Transverse colon (tissue), 4 donors: ENCODE data around the gene ZNF365. TPM values are rescaled to one million over a fixed set of nuclear protein-coding genes. Genes with fewer than 3 reads are reported as not detected.

Experiments used
- DNase-seq: peaks from one replicate; pipeline ENCODE4 v3.0.0-alpha.2; 2019
- H3K27ac ChIP-seq, 4 donors: fragments of 200-600 bp; sonication (generic); 2 replicates each; pipeline ENCODE4 v1.5.1; 2016 to 2018; ENCODE audit warnings: inconsistent platforms in 4 of 4
- H3K27me3 ChIP-seq: fragments of 200-600 bp; sonication (generic); 2 replicates; pipeline ENCODE4 v1.5.1; 2017; ENCODE audit warnings: inconsistent platforms
- H3K36me3 ChIP-seq, 4 donors: fragments of 200-600 bp; sonication (generic); 2 replicates each; pipeline ENCODE4 v1.5.1; 2017 to 2019; ENCODE audit warnings: inconsistent platforms in 4 of 4
- H3K4me1 ChIP-seq, 4 donors: fragments of 200-600 bp; sonication (generic); 2 replicates each; pipeline ENCODE4 v1.5.1; 2017 to 2020; ENCODE audit warnings: inconsistent platforms in 4 of 4
- H3K4me3 ChIP-seq, 4 donors: fragments of 200-600 bp; sonication (generic); 1 replicate in 1 of 4; 2 replicates in 3 of 4; pipeline versions ENCODE4 v1.5.1 to v1.6.1; 2017 to 2019; ENCODE audit warnings: inconsistent platforms in 4 of 4
- H3K9me3 ChIP-seq, 2 donors: fragments of 200-600 bp; sonication (generic); 2 replicates each; pipeline ENCODE4 v1.5.1; 2017 to 2019; ENCODE audit warnings: inconsistent platforms in 2 of 2
- CTCF ChIP-seq, 5 experiments: fragments of 200-600 bp in 3 of 5; fragments of 450-650 bp in 2 of 5; sonication (generic) in 3 of 5; IDR thresholded peaks; 1 replicate in 2 of 5; 2 replicates in 3 of 5; pipeline ENCODE4 v1.5.1; 2016 to 2017; ENCODE audit warnings: antibody characterized with exemption in 5 of 5, inconsistent platforms in 3 of 5, mild to moderate bottlenecking in 2 of 5, moderate library complexity in 1 of 5
- EP300 ChIP-seq: sonication (generic); formaldehyde crosslinking; IDR thresholded peaks from one replicate; pipeline ENCODE4 v1.6.1; 2017; ENCODE audit warnings: antibody characterized with exemption, low read depth
- POLR2A ChIP-seq: fragments of 450-650 bp; IDR thresholded peaks from one replicate; pipeline ENCODE4 v1.6.1; 2016; ENCODE audit warnings: antibody characterized with exemption, mild to moderate bottlenecking, moderate library complexity
- POLR2AphosphoS5 ChIP-seq, 3 donors: sonication (generic); formaldehyde crosslinking; IDR thresholded peaks; one replicate each; pipeline ENCODE4 v1.6.1; 2016; ENCODE audit warnings: antibody characterized with exemption in 3 of 3
- WGBS, 2 donors: methylation state at CpG; one replicate each; pipeline ENCODE4 v1.1.5; 2018; ENCODE audit warnings: low coverage in 1 of 2; 5-methylcytosine and 5-hydroxymethylcytosine counted together
- in situ Hi-C, 4 donors: fragments of 200-750 bp; cut with MboI; loops; one replicate each; pipeline versions ENCODE4 v1.15.0 to v1.15.1; 2017; ENCODE audit warnings: low sequenced_read_pairs in 3 of 4, low pct_ligation_motif_present in 1 of 4, low pct_unique_long_range_greater_than_20kb in 1 of 4
- intact Hi-C: fragments of 100-400 bp; cut with DNase I; formaldehyde crosslinking; loops from one replicate; pipeline ENCODE4 v1.15.1; 2023; ENCODE audit warnings: low total_unique reads
- total RNA-seq, 4 donors: library from RNA; depleted of rRNA; stranded (reverse); fragments of >200 nt; gene quantifications; one replicate each; pipeline ENCODE4 v1.1.0, GENCODE V29; 2016

The ZNF365 gene
- total RNA-seq, 4 donors from 2014 or later = not detected

GRCh38 chr10:62433901-62434300 lies 59.7 kb downstream of the ZNF365 start:
- no peaks in the 10 kb centered on the region for H3K27me3 ChIP-seq
- no peak for TF ChIP-seq EP300
- TF ChIP-seq CTCF (IDR thresholded peaks at IDR 0.05) = no peak
- no peak for TF ChIP-seq POLR2A
- no peak for TF ChIP-seq POLR2AphosphoS5 (IDR thresholded peaks at IDR 0.05)
- no peaks in the 10 kb centered on the region for H3K9me3 ChIP-seq
- no peak for DNase-seq
- peaks cover 0 to 5% (median 0%) of the 10 kb centered on the region in 4 donors for H3K4me1 ChIP-seq
- intact Hi-C loops = no loop called here
- WGBS, 2 donors = 63 to 88% methylated on average over 4 of the region's 4 CpGs
- H3K27ac ChIP-seq = peak overlapping the region in 1 of 4 donors; percentile 20
- H3K4me3 ChIP-seq = no peak overlapping the region
- in situ Hi-C loops = loop anchor here in 2 of 4 donors (25.0 kb wide), 1 partner anchor 653 kb away; no protein-coding TSS in a partner anchor
- H3K36me3 ChIP-seq = no peaks in the 10 kb centered on the region

GRCh38 chr10:62437696-62438095 lies 63.5 kb downstream of the ZNF365 start:
- in situ Hi-C loops (loop anchor here in 2 of 4 donors (25.0 kb wide), 1 partner anchor 650 kb away; no protein-coding TSS in a partner anchor), intact Hi-C loops (loop anchor here (5.0 kb wide), 2 partner anchors 380 to 720 kb away; partner anchors contain the start of gene EGR2)

GRCh38 chr10:62442006-62442405 lies 67.8 kb downstream of the ZNF365 start:
- Histone ChIP-seq H3K9me3 (no peaks in the 10 kb centered on the region), H3K27me3 (no peaks in the 10 kb centered on the region), H3K4me1 (no peaks in the 10 kb centered on the region), H3K27ac (peak overlapping the region in 1 of 4 donors; percentile 19), H3K36me3 (no peaks in the 10 kb centered on the region), H3K4me3 (no peak overlapping the region)
- in situ Hi-C loops = loop anchor here in 2 of 4 donors (25.0 kb wide), 1 partner anchor 645 kb away; no protein-coding TSS in a partner anchor
- DNase-seq = no peak
- TF ChIP-seq CTCF (IDR thresholded peaks at IDR 0.05) (no peak), POLR2A (no peak), EP300 (no peak), POLR2AphosphoS5 (IDR thresholded peaks at IDR 0.05) (no peak)
- WGBS, 2 donors = 36 to 56% methylated on average over 3 of the region's 3 CpGs
- intact Hi-C loops = no loop called here

More at GRCh38 chr10:62437696-62438095, 63.5 kb downstream of the ZNF365 start:
- no peaks in the 10 kb centered on the region for H3K9me3 ChIP-seq
- no peak for DNase-seq
- no peaks in the 10 kb centered on the region for H3K36me3 ChIP-seq
- no peaks in the 10 kb centered on the region for H3K27me3 ChIP-seq
- H3K4me1 ChIP-seq = peaks cover 0 to 5% (median 0%) of the 10 kb centered on the region in 4 donors
- no peak overlapping the region for H3K27ac ChIP-seq
- WGBS, 2 donors = 5 to 11% methylated on average over 2 to 3 of the region's 3 CpGs
- TF ChIP-seq EP300 = no peak
- TF ChIP-seq POLR2A = no peak
- TF ChIP-seq POLR2AphosphoS5 (IDR thresholded peaks at IDR 0.05) = peak in 2 of 3 donors; percentile 7 to 55
- TF ChIP-seq CTCF (IDR thresholded peaks at IDR 0.05) = peak; percentile 73 to 83 (median 80)
- H3K4me3 ChIP-seq = no peak overlapping the region

GRCh38 chr10:62442894-62443669 lies 68.9 kb downstream of the ZNF365 start:
- in situ Hi-C loops = loop anchor here in 2 of 4 donors (25.0 kb wide), 1 partner anchor 644 kb away; no protein-coding TSS in a partner anchor
- Histone ChIP-seq H3K27ac (no peak overlapping the region), H3K4me1 (no peaks in the 10 kb centered on the region), H3K36me3 (no peaks in the 10 kb centered on the region), H3K9me3 (no peaks in the 10 kb centered on the region), H3K27me3 (no peaks in the 10 kb centered on the region), H3K4me3 (no peak overlapping the region)
- TF ChIP-seq POLR2AphosphoS5 (IDR thresholded peaks at IDR 0.05) = no peak
- intact Hi-C loops = no loop called here
- 86 to 87% methylated on average over 8 of the region's 8 CpGs for whole genome bisulfite sequencing, 2 donors
- no peak for DNase-seq
